Right renal pelvis (tissue), 4 donors: ENCODE data around the gene MSTO1. TPM values are rescaled to one million over a fixed set of nuclear protein-coding genes. Genes with fewer than 3 reads are reported as not detected.
"Not testable (repeated sequence)": the region's sequence is repeated elsewhere in the genome, so short reads cannot be mapped to it uniquely, and the experiment has no call there.

Experiments used
- DNase-seq, 4 donors: peaks; one replicate each; pipeline ENCODE4 v3.0.0-alpha.2; 2013; ENCODE audit warnings: low read depth in 4 of 4, low spot score in 3 of 4, missing footprints in 1 of 4
- polyA plus RNA-seq, 4 donors: library from polyadenylated mRNA; unstranded; fragments of 120-200 nt; gene quantifications; one replicate each; pipeline ENCODE4 v1.2.1, GENCODE V29; 2013; ENCODE audit not compliant: insufficient read length in 4 of 4

MSTO1 gene
- polyA plus RNA-seq, result 10 to 100 TPM; 50.0 to 61.7 (median 54.4) TPM

GRCh38 chr1:155609515-155610256, at the start of gene MSTO1:
TSS of gene MSTO1 (plus strand) at chr1:155610218. CDS start at chr1:155610249, 31 bp downstream.
- DNase-seq, result peak; percentile 81 to 89 (median 87)

- peak in 1 of 4 donors; percentile 14 for DNase-seq
Observed at GRCh38 chr1:155561779-155562580, 48.0 kb upstream of the MSTO1 start.

GRCh38 chr1:155562581-155563376, 47.2 kb upstream of the MSTO1 start, which contains the start of gene ASH1L:
TSS of gene ASH1L (minus strand) at chr1:155562803. CDS start at chr1:155521519, 41,284 bp downstream.
- peak; percentile 88 to 94 (median 92) for DNase-seq

- peak in 1 of 4 donors; percentile 2 for DNase-seq
Observed at GRCh38 chr1:155563377-155564022, 46.5 kb upstream of the MSTO1 start.

- no peak for DNase-seq
Observed at GRCh38 chr1:155569988-155570592, 39.9 kb upstream of the MSTO1 start.

- no peak for DNase-seq
Observed at GRCh38 chr1:155570593-155570990, 39.4 kb upstream of the MSTO1 start.

GRCh38 chr1:155574077-155574476, 35.9 kb upstream of the MSTO1 start:
- no peak for DNase-seq

- not testable (repeated sequence) for DNase-seq
Observed at GRCh38 chr1:155575608-155576007, 34.4 kb upstream of the MSTO1 start.

GRCh38 chr1:155583846-155584245, 26.2 kb upstream of the MSTO1 start:
- not testable (repeated sequence) for DNase-seq

- not testable (repeated sequence) for DNase-seq
Observed at GRCh38 chr1:155589282-155589681, 20.7 kb upstream of the MSTO1 start.

- DNase-seq, result not testable (repeated sequence)
Observed at GRCh38 chr1:155590516-155591247, 19.3 kb upstream of the MSTO1 start.

- DNase-seq, result peak; percentile 22 to 33 (median 31)
Observed at GRCh38 chr1:155591770-155592169, 18.2 kb upstream of the MSTO1 start.

- not testable (repeated sequence) for DNase-seq
Observed at GRCh38 chr1:155595877-155596474, 14.0 kb upstream of the MSTO1 start.

- DNase-seq, result no peak
Observed at GRCh38 chr1:155596864-155597263, 13.2 kb upstream of the MSTO1 start.

- peak in 1 of 4 donors; percentile 12 for DNase-seq
Observed at GRCh38 chr1:155598842-155599331, 11.1 kb upstream of the MSTO1 start.

- DNase-seq, result not testable (repeated sequence)
Observed at GRCh38 chr1:155599828-155600572, 10.0 kb upstream of the MSTO1 start.

- no peak for DNase-seq
Observed at GRCh38 chr1:155607708-155608107, 2.3 kb upstream of the MSTO1 start.

- no peak for DNase-seq
Observed at GRCh38 chr1:155608888-155609225, 1.2 kb upstream of the MSTO1 start.
